K562 (cell line): ENCODE data around the gene PTPRT. TPM values are rescaled to one million over a fixed set of nuclear protein-coding genes. Genes with fewer than 3 reads are reported as not detected.

Experiments used
- ATAC-seq: fragments of 200-7000 bp; cut with Tn5 transposase; 3 replicates; pipeline ENCODE4 v1.9.1; 2020; ENCODE audit warnings: moderate library complexity
- BruUV-seq: library from RNA; stranded (reverse); fragments of 400-500 nt; replicated peaks from 2 replicates; lab custom pipeline; 2021; lab: Mats Ljungman, UMichigan
- CTCF ChIA-PET: fragments of 300-600 bp; formaldehyde crosslinking; extraction: SDS; loops from one replicate; lab custom pipeline; 2021; ENCODE audit warnings: low intra/inter-chr PET ratio; lab: Yijun Ruan, JAX
- POLR2A ChIA-PET: fragments of 300-600, 350-650 bp; sonication (Branson Sonifier 250); formaldehyde crosslinking; extraction: SDS; loops from one replicate; lab custom pipeline; 2021; ENCODE audit warnings: antibody characterized with exemption, inconsistent platforms; lab: Yijun Ruan, JAX
- DNase-seq, 4 experiments: peaks; one replicate each; pipeline versions ENCODE4 v3.0.0 to v3.0.0-alpha.2; 2011 to 2018; ENCODE audit warnings: low spot score in 3 of 4, mixed read lengths in 3 of 4; ENCODE audit errors: extremely low read depth in 1 of 4
- FAIRE-seq: peaks from 2 replicates; lab custom pipeline; 2011; peaks lifted over from hg19 to GRCh38; lab: Jason Lieb, UNC
- H2AFZ ChIP-seq: 2 replicates; pipeline ENCODE4 v1.6.0; 2011; ENCODE audit warnings: low read depth, low read length, control low read depth, inconsistent platforms
- H3K27ac ChIP-seq: fragments of 200-600 bp; 3 replicates; pipeline ENCODE4 v1.8.0; 2011; ENCODE audit warnings: low read depth, mild to moderate bottlenecking, control low read depth, inconsistent platforms, low read length, moderate library complexity, mixed read lengths; ENCODE audit errors: extremely low read depth
- H3K27me3 ChIP-seq, 2 experiments: fragments of 300-600 bp in 1 of 2; 2 replicates in 1 of 2; 3 replicates in 1 of 2; pipeline versions ENCODE4 v1.6.0 to v1.8.0; 2011; ENCODE audit warnings: inconsistent platforms in 2 of 2, low read length in 2 of 2, mild to moderate bottlenecking in 1 of 2, mixed read lengths in 1 of 2, moderate library complexity in 1 of 2; ENCODE audit not compliant: control insufficient read depth in 2 of 2, insufficient read depth in 2 of 2
- H3K36me3 ChIP-seq: fragments of 300-600 bp; 3 replicates; pipeline ENCODE4 v1.8.0; 2011; ENCODE audit warnings: mild to moderate bottlenecking, low read length, inconsistent platforms; ENCODE audit not compliant: control insufficient read depth, insufficient read depth
- H3K4me1 ChIP-seq, 2 experiments: fragments of 200-600 bp in 1 of 2; replicated peaks in 1 of 2; 2 replicates in 1 of 2; 3 replicates in 1 of 2; pipeline versions ENCODE4 v1.5.1 to v1.8.0; 2011; ENCODE audit warnings: inconsistent platforms in 2 of 2, low read length in 2 of 2, mild to moderate bottlenecking in 1 of 2, mixed read lengths in 1 of 2, moderate library complexity in 1 of 2; ENCODE audit not compliant: control insufficient read depth in 2 of 2, insufficient read depth in 2 of 2
- H3K4me2 ChIP-seq: 2 replicates; pipeline ENCODE4 v1.6.1; 2011; ENCODE audit warnings: low read length, control low read depth, inconsistent platforms, mixed read lengths; ENCODE audit not compliant: insufficient read depth
- H3K4me3 ChIP-seq: fragments of 200-600 bp; sonication (generic), shearing (Covaris generic); 2 replicates; pipeline ENCODE4 v1.5.1; 2016; ENCODE audit warnings: control low read depth, inconsistent platforms
- H3K79me2 ChIP-seq: fragments of 200-600 bp; 3 replicates; pipeline ENCODE4 v1.8.0; 2011; ENCODE audit warnings: low read length, inconsistent platforms; ENCODE audit not compliant: control insufficient read depth, insufficient read depth
- H3K9ac ChIP-seq, 2 experiments: 2 replicates each; pipeline versions ENCODE4 v1.6.0 to v1.6.1; 2011; ENCODE audit warnings: low read depth in 2 of 2, low read length in 2 of 2, control low read depth in 1 of 2, inconsistent platforms in 1 of 2, mild to moderate bottlenecking in 1 of 2, mixed read lengths in 1 of 2; ENCODE audit not compliant: insufficient read depth in 1 of 2
- H3K9me1 ChIP-seq: one replicate; pipeline ENCODE4 v1.6.0; 2011; ENCODE audit warnings: inconsistent platforms, mild to moderate bottlenecking, low read length, moderate library complexity; ENCODE audit not compliant: control insufficient read depth, insufficient read depth
- H3K9me3 ChIP-seq: replicated peaks from 2 replicates; pipeline ENCODE4 v1.5.1; 2011; ENCODE audit warnings: low read depth, low read length, inconsistent platforms; ENCODE audit not compliant: control insufficient read depth, insufficient read depth
- H4K20me1 ChIP-seq: replicated peaks from 2 replicates; pipeline ENCODE4 v1.6.1; 2011; ENCODE audit warnings: low read length, inconsistent platforms, mixed read lengths; ENCODE audit not compliant: control insufficient read depth, insufficient read depth
- EGR1 ChIP-seq: fragments of 450-650 bp; conservative IDR thresholded peaks from 2 replicates; pipeline ENCODE4 v1.6.1; 2017; ENCODE audit warnings: mild to moderate bottlenecking
- ETV5 ChIP-seq: sonication (generic); formaldehyde crosslinking; IDR thresholded peaks from 2 replicates; pipeline ENCODE4 v1.4.0; 2020; ENCODE audit warnings: low read depth, mild to moderate bottlenecking, missing genetic modification reagents
- MCM2 ChIP-seq: fragments of 450-650 bp; IDR thresholded peaks from 2 replicates; pipeline ENCODE4 v1.6.1; 2017; ENCODE audit warnings: low read depth, mild to moderate bottlenecking
- MTA1 ChIP-seq: fragments of 450-650 bp; IDR thresholded peaks from 2 replicates; pipeline ENCODE4 v1.6.1; 2017; ENCODE audit warnings: borderline replicate concordance
- NCOR1 ChIP-seq: fragments of 450-650 bp; IDR thresholded peaks from 2 replicates; pipeline ENCODE4 v1.6.1; 2016; ENCODE audit warnings: mild to moderate bottlenecking, moderate library complexity
- NFE2L1 ChIP-seq: fragments of 450-650 bp; IDR thresholded peaks from 2 replicates; pipeline ENCODE4 v1.6.1; 2016; ENCODE audit warnings: missing genetic modification characterization, low read depth, mild to moderate bottlenecking, missing compliant biosample characterization, moderate library complexity, borderline replicate concordance
- PML ChIP-seq: IDR thresholded peaks from 2 replicates; pipeline ENCODE4 v1.6.1; 2012; ENCODE audit warnings: low read length, inconsistent platforms
- POLR2A ChIP-seq: fragments of 450-650 bp; conservative IDR thresholded peaks from 2 replicates; pipeline ENCODE4 v1.6.1; 2016
- SIN3A ChIP-seq, 2 experiments: fragments of 150-350 bp in 1 of 2; IDR thresholded peaks; 2 replicates each; pipeline ENCODE4 v1.6.1; 2011 to 2016; ENCODE audit warnings: borderline replicate concordance in 2 of 2, low read depth in 2 of 2, low read length in 2 of 2, mild to moderate bottlenecking in 2 of 2, moderate library complexity in 2 of 2; ENCODE audit not compliant: control insufficient read depth in 1 of 2
- SIRT6 ChIP-seq: IDR thresholded peaks from one replicate; pipeline ENCODE4 v1.6.1; 2012; ENCODE audit warnings: low read depth, mild to moderate bottlenecking, control low read depth, inconsistent platforms, low read length, moderate library complexity
- SMARCB1 ChIP-seq: IDR thresholded peaks from 2 replicates; pipeline ENCODE4 v1.6.1; 2011; ENCODE audit warnings: improper control_type of control experiment, low read depth; ENCODE audit not compliant: insufficient read length
- SNIP1 ChIP-seq: fragments of 450-650 bp; IDR thresholded peaks from 2 replicates; pipeline ENCODE4 v1.7.1; 2017; ENCODE audit warnings: low read depth, mild to moderate bottlenecking
- SNRNP70 ChIP-seq: fragments of 200-400 bp; formaldehyde crosslinking; optimal IDR thresholded peaks from 2 replicates; pipeline ENCODE3; 2017; ENCODE audit warnings: low read depth, low read length
- TAF9B ChIP-seq: fragments of 450-650 bp; IDR thresholded peaks from 2 replicates; pipeline ENCODE4 v1.6.1; 2018; ENCODE audit warnings: mild to moderate bottlenecking; ENCODE audit not compliant: partially characterized antibody
- TCF3 ChIP-seq: sonication (generic); formaldehyde crosslinking; IDR thresholded peaks from 2 replicates; pipeline ENCODE4 v1.4.0; 2020; ENCODE audit warnings: mild to moderate bottlenecking, missing genetic modification reagents
- TGIF2 ChIP-seq: sonication (generic); formaldehyde crosslinking; IDR thresholded peaks from 2 replicates; pipeline ENCODE4 v1.8.1; 2022; ENCODE audit warnings: mild to moderate bottlenecking, missing genetic modification reagents, moderate library complexity
- USF1 ChIP-seq: sonication (generic); formaldehyde crosslinking; IDR thresholded peaks from 2 replicates; pipeline ENCODE4 v1.9.0; 2022; ENCODE audit warnings: mild to moderate bottlenecking, missing genetic modification reagents
- XRCC3 ChIP-seq: fragments of 450-650 bp; IDR thresholded peaks from 2 replicates; pipeline ENCODE4 v1.6.1; 2017; ENCODE audit warnings: mild to moderate bottlenecking, moderate library complexity
- ZNF184 ChIP-seq: sonication (generic); formaldehyde crosslinking; IDR thresholded peaks from 2 replicates; pipeline ENCODE4 v1.5.0; 2020; ENCODE audit warnings: missing genetic modification reagents
- ZNF655 ChIP-seq: fragments of 250-450 bp; sonication (Bioruptor Pico); IDR thresholded peaks from 2 replicates; pipeline ENCODE4 v1.5.0; 2021
- WGBS: fragments of 100-300 bp; shearing (Covaris generic); methylation state at CpG from one replicate; pipeline ENCODE4 v1.1.6; 2016; ENCODE audit warnings: low coverage, mixed read lengths; ENCODE audit not compliant: insufficient coverage; ENCODE audit errors: missing lambda C conversion rate; 5-methylcytosine and 5-hydroxymethylcytosine counted together
- in situ Hi-C: fragments of 300-500 bp; cut with MboI; formaldehyde crosslinking; loops from 4 replicates; pipeline ENCODE4 v1.15.0; 2018; ENCODE audit warnings: inconsistent platforms, mixed read lengths
- intact Hi-C: fragments of 100-400 bp; cut with micrococcal nuclease; formaldehyde crosslinking; loops from 2 replicates; pipeline ENCODE4 v1.14.2; 2022
- polyA plus RNA-seq, 8 experiments: library from polyadenylated mRNA; depleted of rRNA in 4 of 8; stranded (reverse) in 5 of 8; unstranded in 3 of 8; fragments of >200 nt; fragmentation: Nextera tagmentation in 2 of 8; fragmentation: Illumina TruSeq in 1 of 8; extraction: Ambion mirVana in 2 of 8; extraction: Trizol in 1 of 8; gene quantifications; 2 replicates each; pipeline versions ENCODE4 v1.2.1 to v1.2.3, GENCODE V29; 2011 to 2014; ENCODE audit warnings: inconsistent platforms in 1 of 8, missing spikeins in 1 of 8
- total RNA-seq, 7 experiments: library from RNA; depleted of rRNA in 6 of 7; stranded (reverse); fragments of >200 nt in 6 of 7; fragmentation: Illumina TruSeq in 2 of 7; extraction: Trizol in 2 of 7; gene quantifications; 2 replicates each; pipeline versions ENCODE4 v1.2.1 to v1.2.3, GENCODE V29; 2011 to 2021; ENCODE audit warnings: low replicate concordance in 1 of 7

Gene PTPRT
- total and polyA plus RNA-seq, 9 of the 15 experiments (the other 6 are each of a cell fraction or from before 2014, with no cell fraction given) = not detected

GRCh38 chr20:43210901-43211300 lies 21.2 kb upstream of the PTPRT start:
- no peak overlapping the region for H3K4me3 ChIP-seq
- H3K79me2 ChIP-seq = no peaks in the 10 kb centered on the region
- H3K4me2 ChIP-seq = no peak overlapping the region
- ChIA-PET CTCF (no interaction called here), POLR2A (no interaction called here)
- WGBS = 0% methylated on average over 3 of the region's 3 CpGs
- in situ Hi-C loops = no loop called here
- no peaks in the 10 kb centered on the region for H4K20me1 ChIP-seq
- DNase-seq (no peak), ATAC-seq (no peak), FAIRE-seq (no peak)
- BruUV-seq = no TSS peak
- no peak overlapping the region for H3K9ac ChIP-seq
- no peaks in the 10 kb centered on the region for H3K36me3 ChIP-seq
- H2AFZ ChIP-seq = no peak overlapping the region
- no peaks in the 10 kb centered on the region for H3K9me1 ChIP-seq
- H3K9me3 ChIP-seq = no peaks in the 10 kb centered on the region
- intact Hi-C loops = no loop called here
- TF ChIP-seq MCM2 = no peak
- TF ChIP-seq TAF9B = no peak
- no peak for TF ChIP-seq ZNF655 (CRISPR knock-in tag)
- no peak for TF ChIP-seq NFE2L1 (tag)
- TF ChIP-seq SIRT6 = no peak
- no peak for TF ChIP-seq EGR1
- no peak for TF ChIP-seq XRCC3
- no peak for TF ChIP-seq PML
- TF ChIP-seq NCOR1 = no peak
- TF ChIP-seq SIN3A (IDR thresholded peaks at IDR 0.05; ENCODE audit: borderline replicate concordance in 2 of 2, control insufficient read depth in 1 of 2, low read depth in 2 of 2, low read length in 2 of 2) = no peak
- no peak for TF ChIP-seq TCF3 (CRISPR knock-in tag)
- no peak for TF ChIP-seq MTA1
- TF ChIP-seq SNIP1 = no peak
- TF ChIP-seq POLR2A = no peak
- no peak for TF ChIP-seq SNRNP70
- TF ChIP-seq SMARCB1 = no peak
- no peak for TF ChIP-seq ZNF184 (CRISPR knock-in tag)
- TF ChIP-seq USF1 (CRISPR knock-in tag) = no peak
- TF ChIP-seq ETV5 (CRISPR knock-in tag) = no peak
- TF ChIP-seq TGIF2 (CRISPR knock-in tag) = no peak
- no peak overlapping the region for H3K27ac ChIP-seq
- H3K27me3 ChIP-seq = peaks cover 0 to 4% of the 10 kb centered on the region in 2 experiments; a peak in 1 of 5 replicates
- H3K4me1 ChIP-seq = no peaks in the 10 kb centered on the region
